HG03135 (cell line): ENCODE results near the gene NEK5.
"Not testable (repeated sequence)": the region's sequence is repeated elsewhere in the genome, so short reads cannot be mapped to it uniquely, and the experiment has no call there.

Source experiments
- ATAC-seq: cut with Tn5 transposase; IDR thresholded peaks from one replicate; pipeline ENCODE4 v1.9.1; 2021; ENCODE audit warnings: mild to moderate bottlenecking, moderate library complexity; ENCODE audit not compliant: unreplicated experiment

Gene NEK5

GRCh38 chr13:52128714-52129700, at the start of gene NEK5:
TSS of gene NEK5 (minus strand) at chr13:52129073. CDS start at chr13:52127482, 1,591 bp downstream.
- peak; percentile 61 for ATAC-seq

GRCh38 chr13:52177276-52177675, 48.4 kb upstream of the NEK5 start:
- ATAC-seq: no peak

- ATAC-seq: not testable (repeated sequence)
Measured at GRCh38 chr13:52173970-52174369, 45.1 kb upstream of the NEK5 start.

- ATAC-seq: no peak
Measured at GRCh38 chr13:52173373-52173772, 44.5 kb upstream of the NEK5 start.

GRCh38 chr13:52171686-52172085, 42.8 kb upstream of the NEK5 start:
- ATAC-seq: not testable (repeated sequence)

- ATAC-seq: not testable (repeated sequence)
Measured at GRCh38 chr13:52170828-52171391, 42.0 kb upstream of the NEK5 start.

GRCh38 chr13:52169839-52170238, 41.0 kb upstream of the NEK5 start:
- ATAC-seq: no peak

- ATAC-seq: no peak
Measured at GRCh38 chr13:52165411-52165810, 36.5 kb upstream of the NEK5 start.

- no peak for ATAC-seq
Measured at GRCh38 chr13:52164989-52165388, 36.1 kb upstream of the NEK5 start.

- ATAC-seq: not testable (repeated sequence)
Measured at GRCh38 chr13:52163878-52164277, 35.0 kb upstream of the NEK5 start.

GRCh38 chr13:52162279-52163101, 33.6 kb upstream of the NEK5 start:
- no peak for ATAC-seq

- ATAC-seq: no peak
Measured at GRCh38 chr13:52161181-52161646, 32.3 kb upstream of the NEK5 start.

GRCh38 chr13:52160506-52160905, 31.6 kb upstream of the NEK5 start:
- no peak for ATAC-seq

GRCh38 chr13:52160053-52160452, 31.2 kb upstream of the NEK5 start:
- no peak for ATAC-seq

GRCh38 chr13:52159159-52159982, 30.5 kb upstream of the NEK5 start, which contains the start of gene NEK3:
TSS of gene NEK3 (minus strand) at chr13:52159597. CDS start at chr13:52156191, 3,406 bp downstream.
- ATAC-seq: peak; percentile 76

- ATAC-seq: no peak
Measured at GRCh38 chr13:52158629-52159158, 29.8 kb upstream of the NEK5 start.

- no peak for ATAC-seq
Measured at GRCh38 chr13:52156724-52157261, 27.9 kb upstream of the NEK5 start.

- no peak for ATAC-seq
Measured at GRCh38 chr13:52155177-52155576, 26.3 kb upstream of the NEK5 start.

- ATAC-seq: no peak
Measured at GRCh38 chr13:52147225-52147624, 18.4 kb upstream of the NEK5 start.

- ATAC-seq: no peak
Measured at GRCh38 chr13:52141299-52141698, 12.4 kb upstream of the NEK5 start.
